Measurements from ENCODE around the gene RASL10A.

GRCh38 chr22:29265929-29266328 is 49.6 kb downstream of the RASL10A start:
- no peak for TF ChIP-seq CTCF (conservative IDR thresholded peaks at IDR 0.05; ENCODE audit: low read length)
- TF ChIP-seq EZH2phosphoT487 (IDR thresholded peaks at IDR 0.05; ENCODE audit: borderline replicate concordance): no peak
